IPS-20b (cell line): Measurements from ENCODE around the gene P4HB.

Source experiments
- H3K27ac ChIP-seq: one replicate; pipeline ENCODE4 v1.5.1; 2013; ENCODE audit warnings: low read length
- H3K27me3 ChIP-seq: 2 replicates; pipeline ENCODE4 v1.6.1; 2013; ENCODE audit warnings: mild to moderate bottlenecking, low read length, inconsistent platforms; ENCODE audit not compliant: insufficient read depth
- H3K36me3 ChIP-seq: 2 replicates; pipeline ENCODE4 v1.6.1; 2013; ENCODE audit warnings: low read depth, mild to moderate bottlenecking, inconsistent platforms, low read length, moderate library complexity; ENCODE audit not compliant: insufficient read depth
- H3K4me1 ChIP-seq: 2 replicates; pipeline ENCODE4 v1.6.1; 2013; ENCODE audit warnings: mild to moderate bottlenecking, control low read depth, inconsistent platforms, low read length, moderate library complexity; ENCODE audit not compliant: insufficient read depth
- H3K4me3 ChIP-seq: 2 replicates; pipeline ENCODE4 v1.5.1; 2013; ENCODE audit warnings: mild to moderate bottlenecking, low read length, inconsistent platforms
- H3K9ac ChIP-seq: 2 replicates; pipeline ENCODE4 v1.6.1; 2013; ENCODE audit warnings: low read depth, mild to moderate bottlenecking, inconsistent platforms, low read length, moderate library complexity
- H3K9me3 ChIP-seq: 2 replicates; pipeline ENCODE4 v1.6.1; 2013; ENCODE audit warnings: mild to moderate bottlenecking, low read depth, low read length, inconsistent platforms; ENCODE audit not compliant: insufficient read depth

P4HB gene

DNA sequence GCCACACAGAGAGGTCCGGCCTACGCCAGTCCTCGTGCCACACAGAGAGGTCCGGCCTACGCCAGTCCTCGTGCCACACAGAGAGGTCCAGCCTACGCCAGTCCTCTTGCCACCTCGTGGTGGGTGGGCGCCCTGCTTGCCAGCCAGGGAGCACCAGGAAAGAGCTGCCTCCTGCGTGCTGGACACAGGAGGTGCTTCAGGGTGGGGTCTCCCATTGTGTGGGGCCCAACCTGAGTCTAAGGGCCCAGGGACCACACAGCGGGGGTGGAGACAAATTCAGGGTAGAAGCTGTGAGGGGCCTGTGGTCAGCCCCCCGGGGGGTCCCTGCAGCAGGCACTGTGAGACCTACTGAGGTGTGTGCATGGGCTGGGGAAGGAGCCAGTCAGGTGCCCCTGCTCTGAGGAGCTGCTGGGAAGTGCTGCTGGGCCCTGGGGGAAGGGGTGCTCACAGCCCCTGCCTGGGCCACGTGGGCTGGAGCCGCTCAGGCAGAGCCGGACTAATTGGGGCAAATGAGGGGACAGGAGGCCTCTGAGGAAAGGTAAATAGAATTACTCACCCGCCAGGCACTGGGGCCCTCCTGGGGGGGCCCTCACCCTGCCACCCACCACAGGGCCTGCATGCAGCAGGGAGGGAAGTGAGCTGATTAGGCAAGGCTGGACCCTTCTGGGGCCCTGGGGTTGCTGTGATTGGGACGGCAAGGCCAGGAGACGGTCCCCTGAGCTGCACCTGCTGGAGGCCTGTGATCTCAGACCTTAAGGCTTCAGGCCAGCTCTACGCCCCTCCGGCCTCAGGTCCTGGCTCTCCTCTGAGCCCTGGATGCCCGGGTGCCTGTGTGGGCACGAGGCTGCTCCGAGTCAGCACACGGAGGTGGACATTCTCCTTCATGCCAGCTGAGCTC is 45.3 kb downstream of the P4HB start:
- no peak overlapping the region for H3K4me3 ChIP-seq
- H3K4me1 ChIP-seq: no peaks in the 10 kb centered on the region
- H3K36me3 ChIP-seq: no peaks in the 10 kb centered on the region
- H3K27ac ChIP-seq: no peak overlapping the region
- no peaks in the 10 kb centered on the region for H3K9me3 ChIP-seq
- no peaks in the 10 kb centered on the region for H3K27me3 ChIP-seq
- no peak overlapping the region for H3K9ac ChIP-seq

DNA sequence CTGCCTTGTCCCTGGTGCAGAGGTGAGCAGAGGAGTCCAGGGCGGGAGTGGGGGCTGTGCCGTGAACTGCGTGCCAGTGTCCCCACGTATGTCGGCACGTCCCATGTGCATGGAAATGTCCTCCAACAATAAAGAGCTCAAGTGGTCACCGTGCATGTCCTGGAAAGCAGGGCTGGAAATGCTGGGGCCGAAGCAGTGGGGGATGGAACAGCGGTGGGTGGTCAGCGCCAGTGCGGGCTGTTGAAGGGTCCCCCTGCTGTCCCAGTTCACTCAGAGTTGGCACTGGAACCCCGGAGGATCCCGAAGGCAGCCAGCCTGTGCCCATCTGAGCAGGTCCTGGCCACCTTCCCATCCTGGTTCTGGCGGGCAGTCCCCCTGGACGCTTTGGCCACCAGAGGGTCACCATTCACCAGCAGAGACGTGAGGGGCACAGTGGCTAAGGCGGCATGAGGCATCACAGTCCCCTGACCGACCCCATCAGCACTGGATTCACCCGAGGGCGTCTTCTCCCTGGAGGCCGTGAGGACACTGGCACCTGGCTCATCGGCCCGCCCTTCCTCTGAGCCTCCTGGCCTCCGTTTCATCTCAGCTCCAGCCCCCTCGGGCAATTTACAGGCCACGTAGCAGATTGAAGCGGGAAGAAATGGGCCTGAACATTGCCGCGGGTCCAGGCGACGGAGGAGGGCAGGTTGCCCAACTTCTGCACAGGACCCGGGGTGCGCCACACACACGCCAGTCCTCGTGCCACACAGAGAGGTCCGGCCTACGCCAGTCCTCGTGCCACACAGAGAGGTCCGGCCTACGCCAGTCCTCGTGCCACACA is 46.3 kb downstream of the P4HB start:
- Histone ChIP-seq H3K4me1 (no peaks in the 10 kb centered on the region), H3K9me3 (no peaks in the 10 kb centered on the region), H3K9ac (no peak overlapping the region), H3K27ac (no peak overlapping the region), H3K36me3 (no peaks in the 10 kb centered on the region), H3K4me3 (no peak overlapping the region), H3K27me3 (peaks cover 6% of the 10 kb centered on the region; the same call in 1 of the 2 replicates)

DNA sequence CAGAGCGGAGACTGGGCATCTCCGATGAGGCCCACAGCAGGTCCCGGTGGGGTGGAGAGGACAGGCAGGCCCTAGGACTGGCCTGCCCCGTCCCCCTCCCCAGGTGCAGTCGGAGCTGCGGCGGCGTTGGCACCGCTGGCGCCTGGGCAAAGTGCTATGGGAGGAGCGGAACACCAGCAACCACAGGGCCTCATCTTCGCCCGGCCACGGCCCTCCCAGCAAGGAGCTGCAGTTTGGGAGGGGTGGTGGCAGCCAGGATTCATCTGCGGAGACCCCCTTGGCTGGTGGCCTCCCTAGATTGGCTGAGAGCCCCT is 47.0 kb downstream of the P4HB start:
- H3K9me3 ChIP-seq: no peaks in the 10 kb centered on the region
- H3K27me3 ChIP-seq: peaks cover 7% of the 10 kb centered on the region; the same call in 1 of the 2 replicates
- H3K9ac ChIP-seq: no peak overlapping the region
- H3K4me1 ChIP-seq: no peaks in the 10 kb centered on the region
- no peak overlapping the region for H3K4me3 ChIP-seq
- no peaks in the 10 kb centered on the region for H3K36me3 ChIP-seq
- H3K27ac ChIP-seq: no peak overlapping the region

DNA sequence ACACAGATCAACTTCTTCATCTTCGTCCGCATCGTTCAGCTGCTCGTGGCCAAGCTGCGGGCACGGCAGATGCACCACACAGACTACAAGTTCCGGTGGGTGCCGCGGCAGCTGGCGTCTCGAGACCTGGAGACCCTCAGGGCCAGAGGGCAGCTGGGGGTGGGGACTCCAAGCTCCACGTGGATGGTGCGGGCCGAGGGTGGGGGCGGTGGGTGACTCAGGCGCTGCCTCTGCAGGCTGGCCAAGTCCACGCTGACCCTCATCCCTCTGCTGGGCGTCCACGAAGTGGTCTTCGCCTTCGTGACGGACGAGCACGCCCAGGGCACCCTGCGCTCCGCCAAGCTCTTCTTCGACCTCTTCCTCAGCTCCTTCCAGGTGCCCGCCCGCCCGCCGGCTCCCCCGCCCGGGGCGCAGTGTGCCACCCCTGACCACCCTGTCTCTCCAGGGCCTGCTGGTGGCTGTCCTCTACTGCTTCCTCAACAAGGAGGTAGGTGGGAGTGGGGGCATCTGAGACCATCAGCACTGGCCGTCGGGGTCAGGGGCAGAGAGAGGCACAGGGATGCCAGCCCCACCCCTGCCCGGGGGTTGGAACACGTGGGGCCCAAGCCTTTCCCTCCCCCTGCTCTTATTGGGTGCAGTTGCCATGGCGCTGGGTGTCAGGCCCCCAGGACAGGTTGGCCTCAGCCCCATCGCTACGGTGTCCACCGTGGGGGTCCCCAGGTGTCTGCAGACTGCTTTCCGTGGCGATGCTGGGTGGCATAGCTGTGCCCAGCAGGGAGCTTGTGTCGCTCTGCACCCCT is 47.6 kb downstream of the P4HB start:
- Histone ChIP-seq H3K27me3 (peaks cover 13% of the 10 kb centered on the region), H3K27ac (no peak overlapping the region), H3K4me1 (no peaks in the 10 kb centered on the region), H3K9me3 (no peaks in the 10 kb centered on the region), H3K4me3 (no peak overlapping the region), H3K36me3 (no peaks in the 10 kb centered on the region), H3K9ac (no peak overlapping the region)

DNA sequence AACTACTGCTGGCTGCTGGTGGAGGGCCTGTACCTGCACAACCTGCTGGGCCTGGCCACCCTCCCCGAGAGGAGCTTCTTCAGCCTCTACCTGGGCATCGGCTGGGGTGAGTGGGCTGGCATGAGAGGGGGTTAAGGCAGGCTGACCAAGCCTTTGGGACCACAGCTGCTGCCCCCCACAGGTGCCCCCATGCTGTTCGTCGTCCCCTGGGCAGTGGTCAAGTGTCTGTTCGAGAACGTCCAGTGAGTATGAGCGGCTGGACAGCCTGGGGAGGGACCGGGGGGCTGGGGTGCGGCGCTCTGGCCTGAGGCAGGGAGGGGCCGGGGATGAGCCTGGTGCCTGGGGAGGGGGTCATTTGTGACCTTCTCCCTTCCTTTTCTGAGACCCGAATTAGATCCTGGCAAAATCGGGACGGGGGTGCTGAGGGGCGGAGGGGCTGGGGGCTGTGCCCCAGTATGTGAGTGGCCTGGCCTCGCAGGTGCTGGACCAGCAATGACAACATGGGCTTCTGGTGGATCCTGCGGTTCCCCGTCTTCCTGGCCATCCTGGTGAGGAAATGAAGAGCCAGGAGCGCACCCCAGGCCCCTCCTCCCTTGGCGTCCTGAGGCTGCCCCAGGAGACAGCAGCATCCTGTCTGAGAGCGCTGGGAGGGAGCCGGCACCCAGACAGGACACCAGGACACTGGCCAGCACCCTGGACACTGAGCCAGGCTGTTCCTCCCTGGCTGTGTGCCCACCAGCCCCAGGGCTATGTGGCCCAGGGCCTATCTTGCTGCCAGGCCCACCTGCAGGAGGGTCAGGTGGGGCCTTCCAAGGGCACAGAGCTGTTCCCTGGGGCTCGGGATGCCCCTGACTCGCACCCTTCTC is 48.4 kb downstream of the P4HB start:
- Histone ChIP-seq H3K36me3 (no peaks in the 10 kb centered on the region), H3K27me3 (peaks cover 21% of the 10 kb centered on the region), H3K4me1 (no peaks in the 10 kb centered on the region), H3K9ac (no peak overlapping the region), H3K4me3 (no peak overlapping the region), H3K9me3 (no peaks in the 10 kb centered on the region), H3K27ac (no peak overlapping the region)

DNA sequence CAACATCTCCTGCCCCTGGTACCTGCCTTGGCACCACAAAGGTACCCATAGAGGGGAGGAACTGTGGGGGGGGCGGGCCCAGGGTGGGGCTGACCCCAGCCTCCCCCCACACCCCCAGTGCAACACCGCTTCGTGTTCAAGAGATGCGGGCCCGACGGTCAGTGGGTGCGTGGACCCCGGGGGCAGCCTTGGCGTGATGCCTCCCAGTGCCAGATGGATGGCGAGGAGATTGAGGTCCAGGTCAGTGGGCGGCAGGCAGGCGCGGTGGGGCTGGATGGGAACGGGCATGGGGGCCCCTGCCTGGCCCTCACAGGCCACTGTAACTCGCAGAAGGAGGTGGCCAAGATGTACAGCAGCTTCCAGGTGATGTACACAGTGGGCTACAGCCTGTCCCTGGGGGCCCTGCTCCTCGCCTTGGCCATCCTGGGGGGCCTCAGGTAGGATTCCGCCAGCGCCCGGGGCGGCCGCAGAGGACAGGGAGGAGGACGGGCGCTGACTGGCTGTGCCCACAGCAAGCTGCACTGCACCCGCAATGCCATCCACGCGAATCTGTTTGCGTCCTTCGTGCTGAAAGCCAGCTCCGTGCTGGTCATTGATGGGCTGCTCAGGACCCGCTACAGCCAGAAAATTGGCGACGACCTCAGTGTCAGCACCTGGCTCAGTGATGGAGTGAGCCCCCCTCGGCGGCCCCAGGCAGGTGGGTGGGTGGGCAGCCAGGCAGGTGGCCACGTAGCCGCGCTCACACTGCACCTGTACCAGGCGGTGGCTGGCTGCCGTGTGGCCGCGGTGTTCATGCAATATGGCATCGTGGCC is 49.2 kb downstream of the P4HB start:
- H3K4me3 ChIP-seq: no peak overlapping the region
- H3K27me3 ChIP-seq: peaks cover 29% of the 10 kb centered on the region
- H3K9ac ChIP-seq: no peak overlapping the region
- H3K27ac ChIP-seq: no peak overlapping the region
- no peaks in the 10 kb centered on the region for H3K9me3 ChIP-seq
- no peaks in the 10 kb centered on the region for H3K4me1 ChIP-seq
- no peaks in the 10 kb centered on the region for H3K36me3 ChIP-seq

DNA sequence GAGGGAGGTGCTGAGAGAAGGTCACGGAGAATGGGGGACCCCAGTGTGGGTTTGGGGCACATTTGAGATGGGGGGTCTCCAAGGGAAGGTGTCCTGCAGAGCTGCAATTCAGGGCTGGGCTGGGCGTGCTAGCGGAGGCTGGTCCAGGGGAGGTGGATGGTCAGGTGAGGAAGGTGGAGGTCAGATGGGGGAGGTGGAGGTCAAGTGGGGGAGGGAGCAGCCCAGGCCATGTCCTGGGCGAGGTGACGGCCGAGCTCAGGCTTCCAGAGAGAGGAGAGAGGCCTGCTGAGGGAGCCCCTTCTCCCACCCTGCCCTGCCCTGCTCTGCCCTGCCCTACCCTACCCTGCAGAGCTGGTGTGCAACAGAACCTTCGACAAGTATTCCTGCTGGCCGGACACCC is 49.9 kb downstream of the P4HB start:
- Histone ChIP-seq H3K27me3 (peaks cover 36% of the 10 kb centered on the region), H3K9me3 (no peaks in the 10 kb centered on the region), H3K36me3 (no peaks in the 10 kb centered on the region), H3K9ac (no peak overlapping the region), H3K4me3 (no peak overlapping the region), H3K4me1 (no peaks in the 10 kb centered on the region), H3K27ac (no peak overlapping the region)

DNA sequence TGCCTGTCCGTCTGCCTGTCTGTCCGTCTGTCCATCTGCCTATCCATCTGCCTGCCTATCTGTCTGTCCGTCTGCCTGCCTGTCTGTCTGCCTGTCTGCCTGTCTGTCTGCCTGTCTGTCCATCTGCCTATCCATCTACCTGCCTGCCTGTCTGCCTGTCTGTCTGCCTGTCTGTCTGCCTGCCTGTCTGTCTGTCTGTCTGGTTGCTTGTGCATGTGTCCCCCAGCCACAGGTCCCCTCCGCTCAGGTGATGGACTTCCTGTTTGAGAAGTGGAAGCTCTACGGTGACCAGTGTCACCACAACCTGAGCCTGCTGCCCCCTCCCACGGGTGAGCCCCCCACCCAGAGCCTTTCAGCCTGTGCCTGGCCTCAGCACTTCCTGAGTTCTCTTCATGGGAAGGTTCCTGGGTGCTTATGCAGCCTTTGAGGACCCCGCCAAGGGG is 50.8 kb downstream of the P4HB start:
- Histone ChIP-seq H3K4me1 (no peaks in the 10 kb centered on the region), H3K36me3 (no peaks in the 10 kb centered on the region), H3K4me3 (no peak overlapping the region), H3K9ac (no peak overlapping the region), H3K27me3 (peaks cover 45% of the 10 kb centered on the region), H3K9me3 (no peaks in the 10 kb centered on the region), H3K27ac (no peak overlapping the region)

DNA sequence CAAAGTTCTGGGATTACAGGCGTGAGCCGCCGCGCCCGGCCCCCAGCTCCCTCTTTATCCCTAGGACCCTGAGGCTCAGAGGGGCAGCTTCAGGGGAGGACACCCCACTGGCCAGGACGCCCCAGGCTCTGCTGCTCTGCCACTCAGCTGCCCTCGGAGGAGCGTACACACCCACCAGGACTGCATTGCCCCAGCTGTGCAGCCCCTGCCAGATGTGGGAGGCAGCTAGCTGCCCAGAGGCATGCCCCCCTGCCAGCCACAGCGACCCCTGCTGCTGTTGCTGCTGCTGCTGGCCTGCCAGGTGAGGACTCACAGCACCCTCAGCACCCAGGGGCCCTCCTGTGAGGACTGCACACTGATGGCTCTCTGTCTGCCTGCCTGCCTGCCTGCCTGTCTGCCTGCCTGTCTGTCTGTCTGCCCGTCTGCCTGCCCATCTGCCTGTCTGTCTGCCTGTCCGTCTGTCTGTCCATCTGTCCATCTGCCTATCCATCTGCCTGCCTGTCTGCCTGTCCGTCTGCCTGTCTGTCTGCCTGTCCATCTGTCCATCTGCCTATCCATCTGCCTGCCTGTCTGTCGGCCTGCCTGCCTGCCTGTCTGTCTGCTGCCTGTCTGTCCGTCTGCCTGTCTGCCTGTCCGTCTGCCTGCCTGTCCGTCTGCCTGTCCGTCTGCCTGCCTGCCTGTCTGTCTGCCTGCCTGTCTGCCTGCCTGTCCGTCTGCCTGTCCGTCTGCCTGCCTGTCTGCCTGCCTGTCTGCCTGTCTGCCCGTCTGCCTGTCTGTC is 51.4 kb downstream of the P4HB start:
- H3K9ac ChIP-seq: no peak overlapping the region
- no peak overlapping the region for H3K27ac ChIP-seq
- H3K4me3 ChIP-seq: no peak overlapping the region
- no peaks in the 10 kb centered on the region for H3K9me3 ChIP-seq
- H3K4me1 ChIP-seq: no peaks in the 10 kb centered on the region
- peaks cover 51% of the 10 kb centered on the region for H3K27me3 ChIP-seq
- H3K36me3 ChIP-seq: no peaks in the 10 kb centered on the region

DNA sequence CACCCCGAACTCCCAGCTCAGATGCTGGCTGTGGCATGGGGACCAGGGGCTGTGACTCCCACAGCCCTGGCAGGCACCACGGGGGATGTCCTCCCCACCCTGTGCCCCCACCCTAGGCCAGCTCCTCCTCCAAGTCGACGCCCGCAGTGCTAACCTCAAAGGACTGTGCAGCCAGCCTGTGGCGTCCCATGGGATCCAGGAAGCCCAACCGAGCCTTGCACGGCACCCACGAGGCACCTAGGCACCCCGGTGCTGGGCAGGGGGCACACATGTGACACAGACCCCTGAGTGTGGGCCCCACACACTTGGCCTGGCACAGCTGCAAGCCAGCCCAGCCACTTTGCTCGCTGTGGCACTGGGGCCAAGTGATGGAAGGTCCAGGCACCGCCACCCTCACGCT is 52.5 kb downstream of the P4HB start:
- Histone ChIP-seq H3K27ac (no peak overlapping the region), H3K27me3 (peaks cover 62% of the 10 kb centered on the region), H3K4me1 (no peaks in the 10 kb centered on the region), H3K4me3 (no peak overlapping the region), H3K9ac (no peak overlapping the region), H3K9me3 (no peaks in the 10 kb centered on the region), H3K36me3 (no peaks in the 10 kb centered on the region)
